Endometrial microvascular endothelial cells (primary cell): Measurements from ENCODE around the gene SMAD4. TPM values are rescaled to one million over a fixed set of nuclear protein-coding genes. Genes with fewer than 3 reads are reported as not detected.
"Not testable (repeated sequence)": the region's sequence is repeated elsewhere in the genome, so short reads cannot be mapped to it uniquely, and the experiment has no call there.

ENCODE experiments used
- in situ Hi-C: cut with HindIII; loops from 2 replicates; pipeline ENCODE4 v1.10.0; 2017; ENCODE audit warnings: low sequenced_read_pairs, low pct_unique_long_range_greater_than_20kb; ENCODE audit errors: inconsistent ontology term
- total RNA-seq: library from RNA; depleted of rRNA; stranded (reverse); fragments of >200 nt; gene quantifications from one replicate; pipeline ENCODE4 v1.2.3, GENCODE V29; 2015; ENCODE audit errors: inconsistent ontology term

The SMAD4 gene
- total RNA-seq, 1 donor from 2014 or later = 76.7 TPM

DNA sequence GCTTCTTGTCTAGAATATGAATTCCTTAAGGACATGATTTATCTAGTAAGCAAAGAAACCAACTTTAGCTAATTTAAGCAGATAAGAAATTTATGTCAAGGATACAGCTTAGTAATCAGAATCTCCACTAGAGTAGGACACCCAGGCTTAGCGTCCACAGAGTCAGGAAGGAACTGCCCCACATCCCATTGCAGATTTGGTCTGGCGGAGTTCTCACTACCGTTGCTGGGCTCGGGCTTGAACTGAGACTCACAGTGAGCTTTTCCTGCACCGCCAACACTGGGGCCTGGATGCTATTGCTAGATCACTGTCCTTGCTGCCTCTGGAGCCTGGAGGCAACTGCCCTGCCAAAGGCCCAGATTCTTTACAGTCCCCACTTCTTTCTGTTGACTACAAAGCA is 68.1 kb downstream of the SMAD4 start:
- in situ Hi-C loops = no loop called here

DNA sequence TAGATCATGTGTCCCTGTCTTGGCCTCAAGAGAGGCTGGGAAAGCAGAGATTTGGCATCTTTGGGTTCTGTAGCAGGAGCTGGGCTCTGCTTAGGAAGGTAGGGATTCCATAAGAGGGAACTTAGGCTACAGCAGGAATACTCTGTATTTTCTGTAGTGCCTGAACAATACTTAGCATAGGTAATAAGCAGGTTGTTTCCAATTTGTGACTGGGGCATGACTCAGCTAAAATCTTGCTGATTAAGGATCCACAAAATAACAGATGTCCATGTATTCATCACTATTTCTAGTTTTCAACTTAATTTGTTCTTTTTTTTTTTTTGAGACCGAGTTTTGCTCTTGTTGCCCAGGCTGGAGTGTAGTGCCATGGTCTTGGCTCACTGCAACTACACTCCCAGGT is 68.5 kb downstream of the SMAD4 start:
- in situ Hi-C loops = no loop called here

DNA sequence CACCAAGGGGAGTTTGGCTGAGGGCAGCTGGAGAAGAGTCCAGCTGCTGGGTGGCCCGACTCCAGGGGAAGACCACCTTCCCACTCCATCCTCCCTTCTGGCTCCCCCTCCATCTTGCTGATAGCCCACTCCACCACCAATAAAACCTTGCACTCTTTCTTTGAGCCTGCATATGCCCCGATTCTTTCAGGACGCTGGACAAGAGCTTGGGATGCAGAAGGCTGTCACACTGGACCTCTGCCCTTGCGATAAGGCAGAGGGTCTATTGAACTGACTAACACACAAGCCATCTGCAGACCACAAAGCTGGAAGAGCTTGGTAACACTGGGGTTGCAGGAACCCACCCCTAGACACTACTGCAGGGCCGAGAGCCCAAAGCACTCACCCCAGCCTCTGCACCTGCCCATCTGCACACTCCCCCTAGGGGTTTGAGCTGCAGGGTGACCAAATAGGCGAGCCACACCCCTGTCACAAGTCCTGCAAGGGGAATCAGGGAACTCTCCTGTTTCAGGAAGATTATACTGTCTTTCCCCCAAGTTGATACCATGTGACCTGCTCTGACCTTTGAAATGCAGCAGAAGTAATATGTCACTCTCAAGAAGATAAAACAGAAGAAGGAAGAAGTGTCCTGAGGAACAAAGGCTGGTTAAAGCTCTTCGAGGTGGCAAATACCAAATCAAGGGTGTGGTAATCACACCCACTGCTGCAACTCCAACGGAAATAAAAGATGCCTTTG is 70.5 kb downstream of the SMAD4 start:
- in situ Hi-C loops = no loop called here

DNA sequence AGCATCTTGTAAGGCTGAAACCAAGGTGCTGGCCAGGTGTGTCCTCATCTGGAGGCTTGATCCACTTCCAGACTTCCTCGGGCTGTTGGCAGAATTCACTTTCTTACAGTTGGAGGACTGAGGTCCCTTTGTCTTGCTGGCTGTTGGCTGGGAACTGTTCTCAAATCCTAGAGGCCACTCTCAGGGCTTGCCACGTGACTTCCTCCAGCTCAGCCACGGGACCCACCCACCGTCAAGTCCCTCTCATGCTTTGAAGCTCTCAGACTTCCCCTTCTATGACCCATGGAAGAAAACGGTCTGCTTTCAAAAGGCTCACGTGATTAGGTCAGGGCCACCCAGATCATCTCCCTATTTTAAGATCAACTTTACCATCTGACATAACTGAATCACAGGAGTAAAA is 77.1 kb downstream of the SMAD4 start:
- in situ Hi-C loops = no loop called here

DNA sequence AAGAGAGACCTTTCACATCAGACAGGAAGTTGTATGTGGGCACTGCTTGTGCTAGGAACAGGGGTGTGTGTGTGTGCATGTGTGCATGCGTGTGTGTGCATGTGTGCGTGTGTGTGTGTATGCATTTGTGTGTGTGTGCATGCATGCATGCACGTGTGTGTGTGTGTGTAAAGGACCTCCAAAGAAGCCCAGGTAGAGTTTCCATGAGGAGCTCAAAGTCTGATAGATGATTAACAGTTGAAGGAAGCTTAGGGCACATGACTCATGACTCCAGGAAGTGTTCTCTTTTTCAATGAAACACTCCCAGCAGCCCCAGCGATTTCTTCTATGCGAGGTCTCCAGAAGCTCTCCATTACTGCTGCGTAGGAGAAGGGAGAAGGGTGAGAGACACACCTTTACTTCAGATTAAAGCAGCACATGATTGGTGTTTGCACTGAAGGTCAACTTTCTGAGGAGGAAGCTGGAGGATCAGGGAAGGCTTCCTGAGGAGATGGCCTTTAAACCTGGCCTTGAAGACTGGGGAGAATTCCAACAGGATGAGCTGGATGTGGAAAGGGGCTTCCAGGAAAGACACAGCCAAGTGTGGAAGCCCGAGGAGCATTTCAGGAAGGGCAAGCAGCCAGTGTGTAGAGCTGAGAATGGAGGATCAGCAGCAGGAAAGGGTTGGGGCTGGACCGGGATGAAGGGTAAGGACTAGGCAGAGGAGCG is 77.7 kb downstream of the SMAD4 start:
- in situ Hi-C loops = no loop called here

DNA sequence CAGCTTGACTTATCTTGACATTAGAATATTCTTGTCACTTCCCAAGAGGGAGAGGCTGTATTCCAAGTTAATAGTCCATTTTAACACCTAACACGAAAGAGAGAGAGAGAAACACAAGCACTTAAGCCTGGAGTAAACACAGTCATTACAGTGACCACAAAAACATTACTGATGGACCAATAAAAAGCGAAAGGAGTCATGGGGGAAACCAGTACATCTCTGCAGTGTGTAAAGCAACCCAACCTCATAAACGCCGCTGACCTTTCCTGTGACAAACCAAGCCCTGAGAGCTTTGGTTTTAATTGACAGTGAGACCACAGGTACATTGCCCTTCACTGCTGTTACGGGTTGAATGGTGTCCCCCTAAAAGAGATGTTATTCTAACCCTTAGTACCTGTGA is 78.3 kb downstream of the SMAD4 start:
- in situ Hi-C loops = no loop called here

DNA sequence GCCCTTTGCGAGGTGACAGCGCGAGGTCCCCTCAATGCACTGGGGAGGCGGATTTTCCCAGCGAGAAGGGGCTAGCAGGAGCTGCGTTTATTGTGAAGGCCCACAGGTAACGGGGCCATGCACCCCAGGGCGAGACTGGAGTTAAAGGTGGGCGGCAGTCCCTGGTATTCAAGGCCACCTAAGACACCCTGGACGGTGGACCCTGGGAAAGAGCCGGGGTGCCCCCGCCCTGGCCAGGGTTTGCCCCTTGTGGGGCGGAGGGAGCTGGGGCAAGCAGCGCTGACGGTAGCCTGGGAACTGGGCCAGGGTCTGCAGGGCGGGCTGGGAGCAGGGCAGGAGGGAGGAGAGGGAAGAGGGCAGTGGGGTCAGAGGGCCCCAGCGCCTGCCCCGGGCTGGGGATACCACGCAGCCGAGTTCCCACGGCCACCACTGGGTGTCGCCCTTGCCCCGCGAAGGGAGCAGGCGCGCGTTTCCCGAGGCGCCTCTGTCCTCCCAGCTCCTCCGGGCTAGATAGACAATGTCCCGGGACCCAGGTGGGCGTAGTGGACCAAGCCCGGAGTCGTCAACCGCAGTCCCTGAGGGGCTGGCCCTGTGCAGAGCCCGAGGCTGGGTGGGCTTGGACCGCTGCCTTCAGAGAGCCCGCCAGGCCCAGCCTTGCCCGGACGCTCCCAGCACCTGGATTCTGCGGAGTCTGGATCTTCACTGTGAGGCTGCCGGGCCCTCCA is 80.2 kb downstream of the SMAD4 start:
- in situ Hi-C loops = no loop called here

DNA sequence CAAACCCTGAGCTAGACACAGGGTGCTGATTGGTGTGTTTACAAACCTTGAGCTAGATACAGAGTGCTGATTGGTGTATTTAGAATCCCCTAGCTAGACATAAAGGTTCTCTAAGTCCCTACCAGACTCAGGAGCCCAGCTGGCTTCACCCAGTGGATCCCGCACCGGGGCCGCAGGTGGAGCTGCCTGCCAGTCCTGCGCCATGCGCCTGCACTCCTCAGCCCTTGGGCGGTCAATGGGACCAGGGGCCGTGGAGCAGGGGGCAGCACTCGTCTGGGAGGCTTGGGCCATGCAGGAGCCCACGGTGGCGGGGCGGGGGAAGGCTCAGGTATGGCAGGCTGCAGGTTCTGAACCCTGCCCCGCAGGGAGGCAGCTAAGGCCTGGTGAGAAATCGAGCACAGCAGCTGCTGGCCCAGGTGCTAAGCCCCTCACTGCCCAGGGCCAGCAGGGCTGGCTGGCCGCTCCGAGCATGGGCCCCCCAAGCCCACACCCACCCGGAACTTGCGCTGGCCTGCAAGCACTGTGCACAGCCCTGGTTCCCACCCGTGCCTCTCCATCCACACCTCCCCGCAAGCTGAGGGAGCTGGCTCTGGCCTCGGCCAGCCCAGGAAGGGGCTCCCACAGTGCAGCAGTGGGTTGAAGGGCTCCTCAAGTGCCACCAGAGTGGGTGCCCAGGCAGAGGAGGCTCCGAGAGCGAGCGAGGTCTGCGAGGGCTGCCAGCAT is 81.8 kb downstream of the SMAD4 start:
- in situ Hi-C loops = not testable (repeated sequence)

DNA sequence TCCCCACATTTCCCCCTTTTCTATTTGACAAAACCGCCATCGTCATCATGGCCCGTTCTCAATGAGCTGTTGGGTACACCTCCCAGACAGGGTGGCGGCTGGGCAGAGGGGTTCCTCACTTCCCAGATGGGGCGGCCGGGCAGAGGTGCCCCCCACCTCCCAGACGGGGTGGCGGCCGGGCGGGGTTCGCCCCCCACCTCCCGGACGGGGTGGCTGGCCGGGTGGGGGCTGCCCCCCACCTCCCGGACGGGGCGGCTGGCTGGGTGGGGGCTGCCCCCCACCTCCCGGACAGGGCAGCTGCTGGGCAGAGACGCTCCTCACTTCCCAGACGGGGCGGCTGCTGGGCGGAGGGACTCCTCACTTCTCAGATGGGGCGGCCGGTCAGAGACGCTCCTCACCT is 87.0 kb downstream of the SMAD4 start:
- in situ Hi-C loops = not testable (repeated sequence)

DNA sequence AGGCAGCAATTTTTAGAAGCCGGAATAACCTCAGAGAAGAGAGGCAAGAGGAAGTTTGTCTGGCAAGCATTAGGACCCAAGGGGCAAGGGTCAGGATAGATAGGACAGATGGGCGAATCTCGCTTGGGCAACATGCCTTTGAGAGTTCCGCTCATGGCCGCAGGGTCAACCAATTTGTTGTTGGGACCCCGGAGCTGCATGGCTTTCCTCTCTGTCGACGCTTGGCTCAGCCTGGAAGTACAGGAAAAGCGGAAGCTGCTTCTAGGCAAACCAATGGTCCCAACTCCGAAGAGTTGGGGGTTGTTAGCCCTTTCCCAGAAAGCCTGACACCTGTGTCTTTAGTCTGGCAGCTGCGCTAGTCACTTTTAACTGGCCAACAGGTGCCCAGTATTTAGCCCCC is 89.5 kb downstream of the SMAD4 start:
- in situ Hi-C loops = not testable (repeated sequence)

DNA sequence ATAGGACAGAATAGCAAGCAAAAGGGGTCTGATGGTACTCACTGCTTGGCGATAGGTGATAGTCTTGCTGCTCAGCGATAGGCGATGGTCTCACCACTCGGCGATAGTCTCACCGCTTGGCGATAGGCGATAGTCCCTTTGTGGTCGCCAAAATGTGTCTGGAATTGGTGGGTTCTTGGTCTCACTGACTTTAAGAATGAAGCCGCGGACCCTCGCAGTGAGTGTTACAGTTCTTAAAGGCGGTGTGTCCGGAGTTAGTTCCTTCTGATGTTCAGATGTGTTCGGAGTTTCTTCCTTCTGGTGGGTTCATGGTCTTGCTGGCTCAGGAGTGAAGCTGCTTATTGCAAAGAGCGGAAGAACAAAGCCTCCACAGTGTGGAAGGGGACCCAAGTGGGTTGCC is 90.0 kb downstream of the SMAD4 start:
- in situ Hi-C loops = not testable (repeated sequence)

DNA sequence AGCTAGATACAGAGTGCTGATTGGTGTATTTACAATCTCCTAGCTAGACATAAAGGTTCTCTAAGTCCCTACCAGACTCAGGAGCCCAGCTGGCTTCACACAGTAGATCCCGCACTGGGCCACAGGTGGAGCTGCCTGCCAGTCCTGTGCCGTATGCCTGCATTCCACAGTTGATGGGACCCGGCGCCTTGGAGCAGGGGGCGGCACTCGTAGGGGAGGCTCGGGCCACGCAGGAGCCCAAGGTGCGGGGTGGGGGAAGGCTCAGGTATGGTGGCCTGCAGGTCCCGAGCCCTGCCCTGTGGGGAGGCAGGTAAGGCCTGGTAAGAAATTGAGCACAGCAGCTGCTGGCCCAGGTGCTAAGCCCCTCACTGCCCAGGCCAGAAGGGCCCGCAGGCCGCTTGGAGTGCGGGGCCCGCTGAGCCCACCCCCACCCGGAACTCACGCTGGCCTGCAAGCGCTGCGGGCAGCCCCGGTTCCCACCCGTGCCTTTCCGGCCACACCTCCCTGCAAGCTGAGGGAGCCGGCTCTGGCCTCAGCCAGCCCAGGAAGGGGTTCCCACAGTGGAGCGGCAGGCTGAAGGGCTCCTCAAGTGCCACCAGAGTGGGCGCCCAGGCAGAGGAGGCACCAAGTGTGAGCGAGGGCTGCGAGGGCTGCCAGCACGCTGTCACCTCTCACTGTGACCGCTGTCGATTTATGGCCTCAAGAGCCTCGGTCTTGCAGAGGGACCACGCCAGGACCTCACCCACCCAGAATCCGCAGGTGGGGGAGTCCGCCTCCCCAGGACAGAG is 91.0 kb downstream of the SMAD4 start:
- in situ Hi-C loops = no loop called here

DNA sequence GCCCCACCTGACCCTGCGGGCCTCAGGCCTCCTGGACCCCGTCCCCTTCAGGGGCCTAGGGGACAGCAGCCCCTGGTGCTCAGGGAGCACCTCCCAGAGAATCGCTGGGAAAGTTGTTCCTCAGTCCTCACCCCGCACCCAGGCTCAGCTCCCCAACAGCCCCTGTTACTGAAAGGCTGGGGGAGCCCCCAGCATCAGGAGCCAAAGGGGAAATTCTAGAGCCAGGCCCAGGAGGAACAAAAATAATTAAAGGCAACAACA is 91.5 kb downstream of the SMAD4 start:
- in situ Hi-C loops = no loop called here

DNA sequence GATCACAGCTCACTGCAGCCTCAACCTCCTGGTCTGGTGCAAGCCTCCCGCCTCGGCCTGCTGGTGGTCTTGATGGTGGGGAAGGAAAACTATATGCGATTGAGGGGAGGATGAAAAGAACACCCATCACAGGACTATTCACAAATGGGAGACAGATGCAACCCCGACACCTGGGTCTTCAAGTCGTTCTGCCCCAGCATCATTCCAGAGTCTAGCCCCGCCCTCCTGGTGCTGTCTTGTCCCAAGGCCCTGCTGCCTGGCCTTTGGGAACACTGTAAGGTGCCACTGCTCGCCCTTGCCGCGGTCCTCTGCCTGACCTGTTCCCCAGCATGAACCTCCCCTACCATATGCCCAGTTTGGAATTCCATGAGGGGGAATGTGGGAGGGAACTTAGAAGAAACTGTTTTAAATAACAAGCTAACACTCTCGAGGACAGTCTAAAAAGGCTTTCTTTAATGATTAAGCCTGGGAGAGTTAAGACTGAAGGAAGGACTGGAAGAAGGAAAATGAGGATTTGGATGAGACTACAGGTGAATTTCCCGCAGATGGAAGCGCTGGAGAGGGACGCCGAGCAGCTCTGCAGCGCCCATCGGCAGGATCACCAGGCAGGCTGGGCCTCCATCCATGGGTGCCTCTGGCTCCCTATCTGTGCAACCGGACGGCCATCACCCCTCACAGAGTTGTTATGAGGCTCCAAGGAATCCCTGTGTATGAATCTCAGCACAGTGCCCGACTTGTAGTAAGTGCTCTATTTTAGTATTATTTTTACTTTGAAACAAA is 92.4 kb downstream of the SMAD4 start:
- in situ Hi-C loops = no loop called here

DNA sequence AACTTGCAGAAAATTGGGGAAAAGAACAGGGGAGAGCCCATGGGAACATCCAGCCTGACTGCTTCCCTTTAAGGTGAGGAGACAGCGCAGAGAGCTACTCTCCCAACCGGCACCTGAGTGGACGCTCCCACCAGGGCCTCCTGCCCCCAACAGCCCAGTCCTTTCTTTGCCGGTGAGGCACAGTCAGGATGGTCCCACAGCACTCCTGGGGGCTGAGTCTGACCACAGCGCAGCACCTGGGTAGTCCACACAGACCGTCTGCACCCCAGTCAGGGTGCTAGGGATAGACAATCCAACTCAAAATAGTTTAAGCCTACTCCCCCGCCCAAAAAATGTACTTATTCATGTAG is 93.0 kb downstream of the SMAD4 start:
- in situ Hi-C loops = no loop called here

DNA sequence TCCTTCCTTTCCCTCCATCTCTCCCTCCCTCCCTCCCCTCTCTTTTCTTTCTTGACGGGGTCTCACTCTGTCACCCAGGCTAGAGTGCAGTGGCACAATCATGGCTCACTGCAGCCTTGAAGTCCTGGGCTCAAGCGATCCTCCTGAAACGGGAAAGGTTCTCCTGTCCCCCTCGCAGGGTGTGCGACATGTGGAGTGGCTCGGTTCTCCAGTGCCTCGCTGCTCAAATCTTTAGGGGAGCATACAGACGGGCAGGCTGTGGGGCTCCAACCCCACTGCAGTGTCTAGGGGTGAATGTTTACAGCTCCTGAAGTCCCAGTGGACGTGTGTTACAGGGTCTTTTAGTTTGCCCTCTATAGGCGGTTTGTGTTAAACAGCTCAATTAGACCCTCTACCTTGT is 93.5 kb downstream of the SMAD4 start:
- in situ Hi-C loops = no loop called here

DNA sequence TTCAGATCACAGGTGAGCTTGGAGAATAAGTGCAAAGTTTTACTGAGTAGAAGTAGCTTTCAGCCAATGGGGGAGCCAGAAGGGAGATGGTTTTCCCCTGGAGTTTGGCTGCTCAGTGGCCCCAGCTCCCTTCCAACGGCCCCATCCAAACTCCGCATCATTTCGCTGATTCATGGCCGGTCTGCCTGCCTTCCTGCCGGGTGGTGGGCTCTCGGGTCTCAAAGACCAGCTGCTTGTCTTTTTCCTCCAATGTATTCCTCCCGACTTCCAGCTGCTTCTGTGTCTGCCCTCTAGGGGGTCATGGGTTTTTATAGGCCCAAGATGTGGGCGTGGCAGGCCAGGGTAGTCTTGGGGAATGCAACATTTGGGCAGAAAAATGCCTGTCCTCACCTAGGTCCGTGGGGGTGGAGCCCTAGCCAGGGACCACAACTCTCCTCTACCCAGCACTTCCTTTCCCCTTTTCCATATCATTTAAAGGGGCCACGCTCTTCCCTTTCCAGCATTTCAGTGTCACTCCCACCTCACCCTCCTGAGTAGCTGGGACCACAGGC is 94.0 kb downstream of the SMAD4 start:
- in situ Hi-C loops = no loop called here

DNA sequence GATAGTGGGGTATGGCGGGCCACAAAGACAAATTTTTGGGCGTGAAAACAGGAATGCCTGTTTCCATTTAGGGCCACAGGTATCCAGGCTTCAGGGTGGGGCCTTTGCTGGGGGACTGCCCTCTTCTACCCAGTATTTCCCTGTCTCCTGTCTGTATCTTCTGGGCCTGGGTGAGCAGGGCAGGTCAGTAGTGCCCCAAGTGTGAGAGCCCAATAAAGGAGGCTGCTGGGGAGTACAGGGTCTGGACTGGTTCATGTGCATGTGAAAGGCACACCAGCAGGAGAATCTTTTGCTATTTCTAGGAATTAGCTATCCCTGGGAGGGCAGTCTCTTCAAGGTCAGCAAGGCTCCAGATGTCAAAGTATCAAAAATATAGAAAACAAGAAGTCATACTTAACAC is 96.0 kb downstream of the SMAD4 start:
- in situ Hi-C loops = no loop called here
